ENCODE results near the gene RNF207. TPM values are rescaled to one million over a fixed set of nuclear protein-coding genes. Genes with fewer than 3 reads are reported as not detected.

RNF207 gene
- total RNA-seq, 4 donors from 2014 or later, result 4.6 to 9.8 (median 9.5) TPM

GRCh38 chr1:6246497-6247467 lies 40.9 kb downstream of the RNF207 start:
- peak; percentile 91 to 95 for DNase-seq (ENCODE audit: low spot score in 2 of 2)
- peaks cover 48% of the 10 kb centered on the region for H3K4me1 ChIP-seq
- no peak overlapping the region for H3K27ac ChIP-seq

GRCh38 chr1:6247651-6248050 lies 41.7 kb downstream of the RNF207 start:
- H3K27me3 ChIP-seq, result peaks cover 84% of the 10 kb centered on the region

More at GRCh38 chr1:6246497-6247467, 40.9 kb downstream of the RNF207 start:
- Histone ChIP-seq H3K27me3 (peaks cover 91% of the 10 kb centered on the region), H3K4me3 (no peak overlapping the region), H3K9me3 (no peaks in the 10 kb centered on the region), H3K36me3 (no peaks in the 10 kb centered on the region)
- TF ChIP-seq EP300 (IDR thresholded peaks at IDR 0.05), result no peak
- peak; percentile 93 to 98 for TF ChIP-seq CTCF (IDR thresholded peaks at IDR 0.05)
- WGBS, result 8% methylated on average over 8 of the region's 30 CpGs

GRCh38 chr1:6248161-6248776 lies 42.4 kb downstream of the RNF207 start:
- DNase-seq (ENCODE audit: low spot score in 2 of 2), result peak in 1 of 2 donors; percentile 61
- H3K36me3 ChIP-seq, result peaks cover under 1% of the 10 kb centered on the region
- H3K4me1 ChIP-seq, result peaks cover 38% of the 10 kb centered on the region
- TF ChIP-seq POLR2A (IDR thresholded peaks at IDR 0.05) (no peak), CTCF (IDR thresholded peaks at IDR 0.05) (no peak), EP300 (IDR thresholded peaks at IDR 0.05) (no peak), POLR2AphosphoS5 (IDR thresholded peaks at IDR 0.05) (no peak)
- no peaks in the 10 kb centered on the region for H3K9me3 ChIP-seq
- peaks cover 78% of the 10 kb centered on the region for H3K27me3 ChIP-seq
- no peak overlapping the region for H3K4me3 ChIP-seq
- 70% methylated on average over 11 of the region's 14 CpGs for WGBS
- H3K27ac ChIP-seq, result no peak overlapping the region

More at GRCh38 chr1:6247651-6248050, 41.7 kb downstream of the RNF207 start:
- WGBS, result 58% methylated on average over 3 of the region's 5 CpGs
- Histone ChIP-seq H3K4me3 (no peak overlapping the region), H3K36me3 (no peaks in the 10 kb centered on the region), H3K27ac (no peak overlapping the region), H3K4me1 (peaks cover 40% of the 10 kb centered on the region), H3K9me3 (no peaks in the 10 kb centered on the region)
- no peak for DNase-seq (ENCODE audit: low spot score in 2 of 2)
- TF ChIP-seq POLR2AphosphoS5 (IDR thresholded peaks at IDR 0.05) (no peak), CTCF (IDR thresholded peaks at IDR 0.05) (no peak), EP300 (IDR thresholded peaks at IDR 0.05) (no peak), POLR2A (IDR thresholded peaks at IDR 0.05) (no peak)

- H3K9me3 ChIP-seq, result no peaks in the 10 kb centered on the region
- peaks cover 9% of the 10 kb centered on the region for H3K36me3 ChIP-seq
- peaks cover 38% of the 10 kb centered on the region for H3K4me1 ChIP-seq
- DNase-seq (ENCODE audit: low spot score in 2 of 2), result no peak
- no peak for TF ChIP-seq CTCF (IDR thresholded peaks at IDR 0.05)
- no peak for TF ChIP-seq POLR2AphosphoS5 (IDR thresholded peaks at IDR 0.05)
- TF ChIP-seq POLR2A (IDR thresholded peaks at IDR 0.05), result no peak
- TF ChIP-seq EP300 (IDR thresholded peaks at IDR 0.05), result no peak
- H3K27ac ChIP-seq, result no peak overlapping the region
- H3K27me3 ChIP-seq, result peaks cover 70% of the 10 kb centered on the region
- 6% methylated on average over 18 of the region's 96 CpGs for WGBS
- peak overlapping the region; percentile 28 for H3K4me3 ChIP-seq
These were observed 43.2 kb downstream of the RNF207 start for GRCh38 chr1:6248932-6249738.
